ENCODE measurements around the gene CCHCR1. TPM values are rescaled to one million over a fixed set of nuclear protein-coding genes. Genes with fewer than 3 reads are reported as not detected.
A peak's percentile ranks its signal among the peaks of the same experiment; 100 is the strongest.

CCHCR1 gene
- total and polyA plus RNA-seq, 2 of the 13 experiments (the other 11 are each of a cell fraction or from before 2014, with no cell fraction given) = 14.6 to 28.2 TPM

DNA sequence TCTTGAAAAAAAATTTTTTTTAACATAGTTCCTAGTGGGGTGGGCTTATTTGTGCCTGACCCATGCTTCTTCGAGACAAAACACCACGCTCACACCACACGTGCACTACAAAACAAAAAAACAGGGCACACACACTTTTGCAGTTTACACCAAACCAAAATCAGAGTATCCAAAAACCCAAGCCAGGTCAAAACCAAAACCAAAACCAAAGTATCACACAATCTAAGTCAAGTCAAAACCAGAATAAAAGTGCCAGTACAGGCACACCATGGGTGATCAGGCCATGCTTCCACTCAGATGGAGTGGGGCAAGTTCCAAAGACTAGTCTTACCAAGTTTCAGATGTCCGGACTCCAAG, 28.1 kb upstream of the CCHCR1 start (continued):
- TF ChIP-seq, protein P1, sequence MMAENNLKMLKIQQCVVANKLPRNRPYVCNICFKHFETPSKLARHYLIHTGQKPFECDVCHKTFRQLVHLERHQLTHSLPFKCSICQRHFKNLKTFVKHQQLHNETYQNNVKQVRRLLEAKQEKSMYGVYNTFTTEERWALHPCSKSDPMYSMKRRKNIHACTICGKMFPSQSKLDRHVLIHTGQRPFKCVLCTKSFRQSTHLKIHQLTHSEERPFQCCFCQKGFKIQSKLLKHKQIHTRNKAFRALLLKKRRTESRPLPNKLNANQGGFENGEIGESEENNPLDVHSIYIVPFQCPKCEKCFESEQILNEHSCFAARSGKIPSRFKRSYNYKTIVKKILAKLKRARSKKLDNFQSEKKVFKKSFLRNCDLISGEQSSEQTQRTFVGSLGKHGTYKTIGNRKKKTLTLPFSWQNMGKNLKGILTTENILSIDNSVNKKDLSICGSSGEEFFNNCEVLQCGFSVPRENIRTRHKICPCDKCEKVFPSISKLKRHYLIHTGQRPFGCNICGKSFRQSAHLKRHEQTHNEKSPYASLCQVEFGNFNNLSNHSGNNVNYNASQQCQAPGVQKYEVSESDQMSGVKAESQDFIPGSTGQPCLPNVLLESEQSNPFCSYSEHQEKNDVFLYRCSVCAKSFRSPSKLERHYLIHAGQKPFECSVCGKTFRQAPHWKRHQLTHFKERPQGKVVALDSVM (CRISPR knock-in tag; IDR thresholded peaks at IDR 0.05) = 0 out of 2 replicates have a peak, but pooled peaks have one; percentile 33
- TF ChIP-seq ZNF703 (CRISPR knock-in tag; IDR thresholded peaks at IDR 0.05; ENCODE audit: borderline replicate concordance) (0 out of 2 replicates have a peak, but pooled peaks have one; percentile 46), ZNF567 (CRISPR knock-in tag; IDR thresholded peaks at IDR 0.05; ENCODE audit: borderline replicate concordance) (0 out of 2 replicates have a peak, but pooled peaks have one; percentile 54), RORA (CRISPR knock-in tag; IDR thresholded peaks at IDR 0.05) (0 out of 2 replicates have a peak, but pooled peaks have one; percentile 68), ZKSCAN8 (CRISPR knock-in tag; IDR thresholded peaks at IDR 0.05; ENCODE audit: borderline replicate concordance) (0 out of 2 replicates have a peak, but pooled peaks have one; percentile 8), ZNF543 (CRISPR knock-in tag; IDR thresholded peaks at IDR 0.05) (peak; percentile 19; the same call in 1 of the 2 replicates), TGIF2 (CRISPR knock-in tag; IDR thresholded peaks at IDR 0.05) (peak; percentile 10; the same call in 1 of the 2 replicates), NFIC (IDR thresholded peaks at IDR 0.05; ENCODE audit: low read length) (0 out of 2 replicates have a peak, but pooled peaks have one; percentile 3), ZNF337 (CRISPR knock-in tag; IDR thresholded peaks at IDR 0.05; ENCODE audit: borderline replicate concordance, low read depth) (peak; percentile 36; the same call in 1 of the 2 replicates)
- TF ChIP-seq, protein P2, sequence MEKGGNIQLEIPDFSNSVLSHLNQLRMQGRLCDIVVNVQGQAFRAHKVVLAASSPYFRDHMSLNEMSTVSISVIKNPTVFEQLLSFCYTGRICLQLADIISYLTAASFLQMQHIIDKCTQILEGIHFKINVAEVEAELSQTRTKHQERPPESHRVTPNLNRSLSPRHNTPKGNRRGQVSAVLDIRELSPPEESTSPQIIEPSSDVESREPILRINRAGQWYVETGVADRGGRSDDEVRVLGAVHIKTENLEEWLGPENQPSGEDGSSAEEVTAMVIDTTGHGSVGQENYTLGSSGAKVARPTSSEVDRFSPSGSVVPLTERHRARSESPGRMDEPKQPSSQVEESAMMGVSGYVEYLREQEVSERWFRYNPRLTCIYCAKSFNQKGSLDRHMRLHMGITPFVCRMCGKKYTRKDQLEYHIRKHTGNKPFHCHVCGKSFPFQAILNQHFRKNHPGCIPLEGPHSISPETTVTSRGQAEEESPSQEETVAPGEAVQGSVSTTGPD (CRISPR knock-in tag; IDR thresholded peaks at IDR 0.05) = 0 out of 2 replicates have a peak, but pooled peaks have one; percentile 16

All from HepG2 (cell line).